T-helper 9 cell (primary cell): Measurements from ENCODE around the gene BRPF1.
"Not testable (repeated sequence)": the region's sequence is repeated elsewhere in the genome, so short reads cannot be mapped to it uniquely, and the experiment has no call there.

Experiments used
- DNase-seq: peaks from one replicate; pipeline ENCODE4 v3.0.0-alpha.2; 2020

The BRPF1 gene

DNA sequence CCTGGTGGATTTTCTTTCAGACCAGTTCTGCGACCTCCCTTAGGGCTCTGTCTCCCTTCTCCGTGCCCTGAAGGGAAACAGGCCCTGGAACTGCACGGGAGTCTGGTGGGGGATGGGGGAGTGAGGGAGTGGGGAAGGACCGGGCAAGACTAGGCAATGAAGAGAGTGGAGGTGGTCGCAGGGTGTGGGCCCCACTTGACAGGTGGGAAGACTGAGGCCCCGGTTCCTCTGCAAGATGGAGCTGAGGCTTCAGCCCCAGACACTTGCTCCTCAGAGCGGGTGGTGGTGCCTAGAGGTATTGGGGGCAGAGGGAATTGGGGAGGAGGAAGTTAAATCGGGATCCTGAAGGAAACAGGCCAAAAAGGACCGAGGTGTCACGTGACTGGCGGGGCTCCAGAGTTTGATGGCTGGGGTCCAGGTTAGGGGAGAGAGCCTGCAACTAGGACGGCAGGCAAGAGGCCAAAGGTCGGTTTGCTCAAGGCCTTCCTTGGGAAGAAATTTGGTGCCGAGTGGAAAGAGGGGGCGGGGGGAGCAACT lies 38.8 kb downstream of the BRPF1 start:
- no peak for DNase-seq

DNA sequence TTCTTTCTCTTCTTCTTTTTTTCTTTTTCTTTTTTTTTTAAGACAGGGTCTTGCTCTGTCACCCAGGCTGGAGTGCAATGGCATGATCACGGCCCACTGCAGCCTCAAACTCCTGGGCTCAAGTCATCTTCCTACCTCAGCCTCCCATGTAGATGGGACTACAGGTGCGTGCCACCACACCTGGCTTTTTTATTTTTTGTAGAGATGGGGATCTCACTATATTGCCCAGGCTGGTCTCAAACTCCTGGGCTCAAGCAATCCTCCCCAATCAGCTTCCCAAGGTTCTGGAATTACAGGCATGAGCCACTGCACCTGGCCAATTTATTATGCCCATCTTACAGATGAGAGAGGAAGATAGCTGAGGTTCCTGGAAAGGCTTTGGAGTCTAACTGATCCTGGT lies 39.5 kb downstream of the BRPF1 start:
- DNase-seq: not testable (repeated sequence)

DNA sequence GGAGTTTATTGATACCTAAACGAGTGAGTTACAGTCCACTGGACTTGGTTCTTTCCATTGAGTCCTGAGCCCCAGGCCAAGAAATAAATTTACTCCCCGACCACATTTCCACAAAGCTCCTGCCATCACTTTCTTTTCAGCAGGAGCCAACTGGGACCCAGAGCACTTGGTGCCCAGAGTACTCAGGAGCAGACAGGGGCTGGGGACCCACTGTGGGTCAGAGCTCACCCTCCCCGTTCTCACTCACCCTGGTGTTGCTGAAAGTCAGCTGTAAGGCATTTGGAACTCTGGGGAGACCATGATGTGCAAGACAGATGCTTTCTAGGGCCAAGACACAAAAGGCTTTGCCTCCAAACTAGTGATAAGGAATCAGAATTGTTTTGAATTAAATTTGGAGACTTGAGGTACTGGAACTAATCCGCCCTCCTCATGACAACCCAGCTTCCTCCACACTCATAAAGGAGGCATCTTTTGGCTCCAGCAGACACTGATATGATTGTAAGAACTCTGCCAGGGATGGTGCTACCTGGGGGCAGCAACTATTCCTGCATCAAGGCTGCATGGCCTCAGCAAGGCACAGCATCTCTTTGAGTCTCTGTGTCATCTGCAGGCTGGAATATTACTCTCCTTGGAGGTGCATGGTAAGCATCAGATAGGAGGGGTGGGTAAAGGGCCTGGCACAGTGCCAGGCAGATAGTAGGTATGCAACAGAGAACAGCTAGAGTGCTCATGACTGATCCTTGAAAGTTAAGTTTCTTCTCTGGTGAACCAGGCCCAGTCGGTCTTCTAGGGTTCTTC lies 45.6 kb downstream of the BRPF1 start:
- no peak for DNase-seq

DNA sequence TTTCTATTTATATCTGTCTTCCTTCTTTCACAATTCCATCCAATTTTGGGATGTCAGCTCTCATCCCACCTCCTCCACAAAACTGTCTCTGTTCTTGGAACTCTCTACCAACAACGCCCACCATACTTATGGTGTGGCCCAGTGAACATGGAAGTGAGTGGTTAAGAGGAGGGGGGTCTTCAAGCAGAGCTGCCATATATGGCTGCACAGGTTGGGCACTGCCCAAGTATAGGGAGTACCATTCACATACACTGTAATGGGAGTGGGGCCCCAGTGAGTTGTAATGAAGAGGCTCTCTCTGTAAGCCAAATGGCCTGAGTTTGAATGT lies 46.1 kb downstream of the BRPF1 start:
- no peak for DNase-seq

DNA sequence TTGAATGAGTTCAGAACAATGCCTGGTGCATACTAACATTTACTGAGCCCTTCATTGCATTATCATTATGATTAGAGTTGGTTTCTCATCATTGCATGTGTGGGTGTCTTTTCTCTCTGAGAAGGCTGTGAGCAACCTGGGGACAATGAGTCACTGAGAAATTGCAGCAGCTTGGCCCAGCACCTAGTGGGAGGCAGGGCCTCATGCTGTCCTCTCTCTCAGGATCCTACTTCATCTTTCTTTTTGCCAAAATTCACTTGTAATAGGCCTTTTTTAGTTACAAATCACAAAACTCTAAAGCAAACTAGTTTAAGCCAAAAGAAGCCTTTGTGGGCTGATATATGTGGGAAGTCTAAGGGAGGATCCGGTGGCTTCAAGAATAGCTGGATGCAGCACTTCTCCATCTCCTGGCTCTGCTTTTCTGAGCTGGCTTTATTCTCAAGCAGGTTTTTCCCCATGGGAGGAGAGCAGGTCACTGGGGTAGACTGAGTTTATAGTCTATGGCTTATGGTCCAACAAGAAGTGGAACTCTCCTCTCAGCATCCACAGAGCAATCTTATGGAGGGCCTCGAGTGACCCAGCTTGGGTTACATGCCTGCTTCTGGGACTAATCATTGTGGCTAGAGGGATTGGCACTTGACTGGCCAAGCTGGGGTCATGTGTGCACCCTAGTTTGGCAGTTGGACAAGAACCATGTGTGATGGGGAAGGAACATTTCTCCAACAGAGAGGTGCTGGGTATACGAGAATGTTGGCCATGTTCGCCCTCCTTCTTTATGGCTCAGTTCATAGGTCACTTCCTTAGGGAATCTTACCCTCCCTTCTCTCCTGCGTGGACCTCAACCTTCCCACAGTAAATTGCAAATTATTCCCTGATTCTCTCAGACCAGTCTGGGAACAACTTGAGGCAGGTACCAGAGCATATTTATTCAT lies 46.9 kb downstream of the BRPF1 start:
- DNase-seq: no peak

DNA sequence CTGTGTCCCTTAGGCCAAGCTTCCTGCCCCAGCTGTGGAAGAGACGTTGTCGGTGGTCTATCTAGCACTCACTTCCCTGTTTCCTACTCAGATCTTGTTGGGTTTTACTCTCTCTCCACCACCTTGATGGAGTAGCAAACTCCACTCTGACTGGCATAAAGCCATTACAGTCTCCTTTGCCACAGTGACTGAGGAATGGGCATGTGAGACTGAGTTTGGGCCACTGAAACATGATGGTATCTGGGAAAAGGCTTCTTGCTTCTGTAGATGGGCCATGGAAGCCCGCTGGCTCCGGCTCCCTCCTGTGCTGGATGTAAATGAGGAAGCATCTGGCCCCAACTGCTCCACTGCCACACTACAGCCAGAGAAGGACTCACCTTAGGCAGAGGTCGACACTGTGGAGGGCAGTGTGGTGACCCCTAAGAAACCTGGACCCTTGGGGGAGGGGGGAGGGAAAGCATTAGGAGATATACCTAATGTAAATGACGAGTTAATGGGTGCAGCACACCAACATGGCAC lies 47.6 kb downstream of the BRPF1 start:
- no peak for DNase-seq

DNA sequence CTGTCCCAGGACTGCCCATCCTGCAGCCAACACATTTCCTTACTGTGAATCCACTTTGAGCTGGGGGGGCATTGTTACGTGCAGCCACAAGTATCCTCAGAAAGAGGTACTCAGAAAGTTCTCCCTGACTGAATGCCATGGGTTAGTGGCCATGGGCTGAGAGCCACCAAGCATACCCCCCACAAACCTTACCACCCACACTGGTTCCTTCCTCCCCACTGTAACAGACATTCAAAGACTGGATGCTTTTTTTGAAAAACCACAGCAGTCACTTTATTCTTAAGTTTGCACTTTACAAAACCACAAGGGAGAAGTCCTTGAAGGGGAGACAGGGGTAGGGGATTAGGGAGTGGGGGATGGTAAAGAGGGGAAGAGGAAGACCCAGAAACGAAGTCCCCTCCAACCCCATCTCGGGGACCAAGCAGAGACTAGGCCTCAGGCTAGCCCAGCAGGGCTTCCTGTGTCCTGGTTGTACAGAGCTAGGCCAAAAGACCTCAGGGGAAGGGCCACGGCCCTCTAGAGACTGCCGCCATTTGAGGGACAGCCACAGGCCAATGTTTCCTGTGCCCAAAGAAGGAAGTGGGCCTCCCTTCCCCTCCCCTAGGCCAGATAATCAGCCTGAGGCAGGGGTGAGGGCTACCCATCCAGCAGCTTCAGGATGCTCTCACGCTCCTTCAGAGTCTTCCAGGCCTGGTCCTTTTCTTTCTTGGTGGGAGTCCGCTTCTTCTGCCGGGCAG lies 48.4 kb downstream of the BRPF1 start:
- DNase-seq: no peak

DNA sequence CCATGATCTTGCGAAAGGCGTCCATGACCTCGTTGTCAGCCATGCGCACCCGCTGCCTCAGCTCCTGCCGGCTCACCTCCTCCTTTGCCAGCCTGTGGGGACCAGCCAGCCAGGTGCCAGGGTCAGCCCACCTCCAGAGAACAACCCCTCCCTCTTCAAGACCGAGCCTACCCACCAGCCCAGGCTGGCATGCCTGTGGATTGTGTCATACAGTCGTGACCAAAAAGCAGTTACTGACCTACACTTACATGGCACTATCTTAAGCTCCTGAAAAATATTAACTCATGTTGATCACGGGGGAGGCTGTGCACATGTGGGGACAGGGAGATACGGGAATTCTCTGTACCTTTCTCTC lies 48.9 kb downstream of the BRPF1 start:
- DNase-seq: no peak

DNA sequence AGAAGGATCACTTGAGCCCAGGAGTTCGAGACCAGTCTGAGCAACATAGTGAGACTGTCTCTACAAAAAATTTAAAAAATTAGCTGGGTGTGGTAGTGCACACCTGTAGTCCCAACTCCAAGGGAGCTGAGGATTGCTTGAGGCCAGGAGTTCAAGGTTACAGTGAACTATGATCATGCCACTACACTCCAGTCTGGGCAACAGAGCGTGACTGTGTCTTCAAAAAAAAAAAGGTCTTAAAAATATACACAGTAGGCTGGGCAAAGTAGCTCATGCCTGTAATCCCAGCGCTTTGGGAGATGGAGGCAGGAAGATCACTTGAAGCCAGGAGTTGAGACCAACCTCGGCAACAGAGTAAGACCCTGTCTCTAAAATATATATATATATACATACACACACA lies 49.4 kb downstream of the BRPF1 start:
- no peak for DNase-seq

DNA sequence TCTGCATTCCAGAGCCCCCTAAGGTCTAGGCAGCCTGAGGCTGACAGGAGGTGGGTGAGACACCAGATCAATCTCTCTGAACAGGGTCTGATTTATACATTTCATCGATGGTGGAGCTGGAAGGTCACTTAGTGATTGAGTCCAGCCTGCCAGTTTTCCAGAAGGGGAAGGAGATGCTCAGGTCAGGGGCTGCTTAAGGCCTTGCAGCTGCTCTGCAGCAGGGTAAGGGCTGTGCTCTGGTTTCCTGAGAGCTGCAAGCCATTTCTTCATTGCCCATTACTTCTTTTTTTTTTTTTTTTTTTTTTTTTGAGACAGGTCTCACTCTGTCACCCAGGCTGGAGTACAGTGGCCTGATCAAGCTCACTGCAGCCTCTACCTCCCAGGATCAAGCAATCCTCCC lies 50.0 kb downstream of the BRPF1 start:
- no peak for DNase-seq

DNA sequence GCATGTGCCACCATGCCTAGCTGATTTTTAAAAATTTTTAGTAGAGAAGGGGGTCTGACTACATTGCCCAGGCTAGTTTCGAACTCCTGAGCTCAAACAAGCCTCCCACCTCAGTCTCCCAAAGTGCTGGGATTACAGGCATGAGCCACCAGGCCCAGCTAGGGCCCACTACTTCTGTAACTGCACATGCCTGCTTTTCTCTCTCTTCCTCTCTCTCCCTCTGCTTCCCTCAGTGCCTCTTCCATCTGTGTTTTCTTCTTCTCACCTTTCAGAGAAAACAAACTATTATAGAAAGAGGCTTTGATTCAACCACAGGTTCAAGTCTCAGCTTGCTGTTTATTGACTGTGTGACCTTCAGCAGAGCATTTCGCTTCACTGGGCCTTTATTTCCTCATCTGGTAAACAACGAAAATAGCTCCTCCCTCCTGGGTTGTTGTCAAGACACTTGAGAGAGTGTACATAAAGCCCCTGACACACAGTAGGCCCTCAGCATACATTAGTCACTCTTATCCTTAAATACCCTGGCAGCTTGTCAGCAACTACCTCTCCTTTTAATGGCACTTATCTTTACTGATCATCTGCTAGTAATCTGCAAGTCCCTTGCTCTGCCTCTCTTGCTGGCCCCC lies 50.6 kb downstream of the BRPF1 start:
- DNase-seq: no peak

DNA sequence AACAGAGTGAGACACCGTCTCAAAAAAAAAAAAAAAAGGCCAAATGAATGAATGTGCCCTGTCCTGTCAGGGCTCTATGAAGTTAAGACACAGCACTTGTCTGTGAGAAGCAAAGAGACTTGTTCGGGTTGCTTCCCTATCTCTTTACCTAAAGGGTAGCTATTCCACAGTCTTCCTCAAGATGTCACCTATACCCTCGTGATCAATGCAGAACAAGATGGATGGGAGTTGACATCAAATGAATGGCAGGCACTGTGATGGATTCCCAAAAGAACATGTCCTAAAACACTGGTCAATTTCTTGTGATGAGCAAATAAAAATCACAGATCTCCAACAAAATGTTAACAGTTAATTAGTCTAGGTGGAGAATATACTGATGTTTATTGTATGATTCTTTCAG lies 51.2 kb downstream of the BRPF1 start:
- DNase-seq: no peak

DNA sequence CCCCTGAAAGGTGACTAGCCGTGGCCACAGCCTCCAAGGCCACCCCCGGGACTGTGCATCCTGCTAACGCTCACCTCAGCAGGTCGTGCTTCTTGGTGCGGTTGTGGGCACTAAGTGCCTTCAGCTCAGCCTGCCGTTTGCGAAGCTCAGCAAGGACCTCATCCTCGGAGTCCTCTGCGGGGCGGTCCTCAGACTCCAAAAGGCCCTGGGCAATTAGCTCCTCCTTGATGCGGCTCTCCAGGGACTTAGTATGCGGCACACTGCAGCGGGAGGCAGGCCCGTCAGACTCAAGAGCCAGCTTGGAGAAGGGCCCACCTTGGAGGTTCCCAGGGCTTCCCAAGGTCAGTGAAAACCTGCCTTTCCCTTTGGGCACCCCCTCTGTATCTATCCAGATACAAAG lies 52.4 kb downstream of the BRPF1 start:
- no peak for DNase-seq

DNA sequence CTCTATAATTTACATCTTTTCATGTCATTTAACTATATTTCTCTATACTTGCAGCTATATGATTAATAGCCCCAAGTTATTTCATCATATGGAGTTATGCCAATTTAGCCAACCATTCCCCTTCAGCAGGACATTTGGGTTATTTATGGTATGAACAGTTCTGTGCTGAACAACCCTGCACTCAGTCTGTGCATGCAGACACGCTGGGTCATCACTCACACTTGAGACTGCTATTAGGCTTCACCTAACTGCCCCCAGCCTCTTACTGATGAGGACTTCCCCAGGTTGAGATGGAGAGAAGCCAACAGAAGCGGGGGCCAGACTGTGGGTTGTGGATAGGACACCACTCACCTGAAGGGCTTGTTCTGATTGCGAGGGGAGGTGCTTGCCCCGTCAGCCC lies 53.4 kb downstream of the BRPF1 start:
- DNase-seq: no peak

DNA sequence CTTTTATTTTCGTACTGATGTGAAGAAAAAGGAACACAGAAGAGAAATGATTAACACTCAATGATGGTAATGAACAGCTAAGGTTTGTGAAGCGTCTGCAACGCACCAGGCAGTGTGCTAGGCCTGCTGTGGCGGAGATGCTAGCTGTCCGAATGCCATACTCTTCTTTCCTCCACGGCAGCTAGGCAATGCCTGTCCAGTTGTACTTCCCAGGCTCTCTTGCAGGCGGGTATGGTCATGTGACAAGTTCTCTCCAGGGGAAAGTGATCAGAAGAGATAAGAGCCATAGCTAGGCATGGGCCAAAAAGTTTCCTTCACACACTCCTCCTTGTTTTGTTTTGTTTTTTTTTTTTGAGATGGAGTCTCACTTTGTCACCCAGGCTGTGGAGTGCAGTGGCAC lies 54.1 kb downstream of the BRPF1 start:
- no peak for DNase-seq

DNA sequence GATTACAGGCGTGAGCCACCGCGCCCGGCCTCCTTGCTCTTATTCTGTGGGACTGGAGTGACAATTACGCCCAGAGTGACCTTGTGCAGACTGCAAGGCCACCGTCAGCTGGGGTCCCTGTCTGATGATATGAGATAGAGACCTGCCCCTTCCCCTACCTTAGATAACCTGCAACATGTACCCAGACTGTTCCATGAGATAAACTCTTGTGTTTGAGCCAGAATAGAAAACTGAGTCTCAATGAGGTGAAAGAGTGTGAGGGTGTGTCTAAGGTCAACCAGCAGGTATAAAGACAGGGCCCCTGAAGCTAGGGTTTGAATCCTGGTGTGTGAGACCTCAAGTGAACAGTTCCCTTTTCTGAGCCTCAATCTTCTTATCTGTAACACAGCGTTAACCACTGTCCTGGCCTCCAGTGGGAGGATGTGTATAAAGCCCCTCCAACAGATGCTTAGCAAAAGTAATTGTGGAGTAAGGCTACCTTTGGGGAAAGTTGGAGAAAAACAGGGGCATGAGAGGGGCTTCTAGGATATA lies 54.7 kb downstream of the BRPF1 start:
- DNase-seq: no peak

DNA sequence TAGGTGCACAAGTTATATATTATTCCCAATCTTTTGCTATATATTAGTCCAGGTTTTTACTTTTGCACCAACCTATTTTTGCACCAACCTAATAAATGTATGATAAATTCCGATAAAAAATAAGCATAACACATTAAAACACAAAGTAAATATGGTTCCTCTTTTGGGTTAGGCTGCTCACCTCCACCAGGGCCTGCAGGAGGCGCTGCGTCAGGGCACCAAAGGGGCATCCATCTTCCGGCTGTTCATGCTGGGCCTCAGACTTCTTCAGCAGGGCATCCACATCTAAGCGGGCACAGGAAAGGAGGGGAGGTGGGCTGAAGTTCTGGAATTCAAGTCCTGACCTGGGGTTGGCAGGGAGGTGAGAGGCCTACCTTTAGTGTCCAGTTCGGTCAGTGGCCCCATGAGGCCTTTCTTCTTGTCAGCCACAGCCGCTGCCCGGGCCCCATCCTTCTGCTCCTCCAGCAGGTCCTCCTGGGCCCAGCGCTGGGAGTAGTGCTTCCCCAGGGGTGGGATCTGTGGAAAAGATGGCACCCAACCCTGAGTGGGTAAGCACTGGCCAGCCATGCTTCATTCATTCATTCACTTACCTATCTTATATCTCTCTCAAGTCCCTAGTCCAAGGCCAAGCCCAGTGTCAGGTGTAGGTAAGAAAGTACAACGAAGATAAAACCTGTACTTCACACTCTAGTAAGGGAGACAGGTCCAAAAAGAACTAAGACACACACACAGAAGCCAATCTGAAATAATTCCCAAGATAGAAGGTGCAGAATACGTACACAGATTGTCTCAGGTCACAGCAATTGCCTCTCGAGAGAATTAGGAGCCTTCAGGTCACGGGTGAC lies 55.5 kb downstream of the BRPF1 start:
- DNase-seq: no peak

DNA sequence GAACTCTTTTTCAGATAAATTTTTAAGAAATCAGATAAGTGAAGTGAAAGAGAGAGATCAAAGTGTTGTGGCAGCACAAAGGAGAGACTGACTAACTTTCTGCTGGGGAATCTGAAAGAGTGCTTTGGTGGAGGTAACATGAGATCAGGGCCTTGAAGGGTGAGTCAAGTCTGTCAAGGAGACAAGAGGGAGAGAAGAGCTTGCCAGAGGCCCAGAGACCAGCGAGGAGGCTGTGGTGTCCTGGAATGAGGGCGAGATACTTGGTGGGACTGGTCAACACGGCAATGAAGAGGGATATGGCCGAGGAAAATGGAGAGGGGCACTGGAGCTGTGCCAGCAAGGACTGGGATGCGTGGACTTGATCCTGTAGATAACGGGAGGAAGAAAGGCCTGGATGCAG lies 56.2 kb downstream of the BRPF1 start:
- DNase-seq: no peak

DNA sequence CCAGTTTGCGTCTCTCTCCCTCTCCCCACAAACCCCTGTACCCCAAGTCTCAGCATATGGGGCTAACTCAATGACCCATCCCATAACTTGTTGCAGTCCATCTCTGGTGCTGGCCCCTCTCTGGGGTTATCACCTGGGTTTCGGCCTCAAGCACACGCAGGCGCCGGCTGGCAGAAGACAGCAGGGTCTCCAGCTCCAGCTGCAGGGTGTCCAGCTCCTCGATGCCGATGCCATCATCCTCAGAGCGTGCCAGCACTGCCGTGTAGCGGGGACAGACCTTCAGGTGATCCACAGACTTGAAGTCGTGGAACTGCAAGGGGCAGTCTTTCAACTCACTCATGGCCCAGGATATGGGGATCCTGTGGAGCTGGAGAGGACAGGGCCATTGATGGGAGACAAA lies 59.6 kb downstream of the BRPF1 start:
- no peak for DNase-seq

DNA sequence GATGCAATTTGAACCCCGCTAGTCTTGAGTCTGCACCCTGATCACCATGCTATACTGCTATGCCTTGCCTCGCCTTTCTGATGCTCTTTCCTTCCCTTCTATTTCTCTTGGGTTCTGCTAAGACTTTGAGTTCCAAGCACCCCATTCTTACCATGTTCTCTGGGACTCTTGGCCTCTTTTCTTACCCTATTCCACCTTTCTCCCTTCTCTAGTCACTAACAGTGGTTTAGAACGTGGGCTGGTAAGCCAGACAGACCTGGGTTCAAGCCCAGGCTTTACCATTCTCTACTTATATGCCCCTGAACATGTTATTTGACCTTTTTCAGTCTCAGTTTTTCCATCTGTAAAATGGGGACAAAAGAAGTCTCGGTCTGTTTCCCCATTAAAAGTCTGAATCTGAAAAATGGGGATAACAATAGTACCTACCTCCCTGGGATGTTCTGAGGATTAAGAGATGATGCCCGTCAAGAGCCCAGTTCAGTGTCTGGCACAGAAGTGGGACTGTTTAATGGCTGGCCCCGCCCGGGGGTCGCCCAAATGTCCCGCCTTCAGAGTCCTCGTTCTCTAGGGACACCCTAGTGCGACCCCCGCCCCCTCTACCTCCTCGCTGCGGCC lies 60.4 kb downstream of the BRPF1 start:
- DNase-seq: no peak
